Spleen (tissue), 11 donors: Measurements from ENCODE around the gene TMEM63C. TPM values are rescaled to one million over a fixed set of nuclear protein-coding genes. Genes with fewer than 3 reads are reported as not detected.
A peak's percentile ranks its signal among the peaks of the same experiment; 100 is the strongest.

Experiments used
- DNase-seq: peaks from one replicate; pipeline ENCODE4 v3.0.0-alpha.2; 2020
- H3K27ac ChIP-seq, 8 donors: fragments of 200-600 bp; sonication (generic) in 7 of 8; 1 replicate in 4 of 8; 2 replicates in 4 of 8; pipeline versions ENCODE4 v1.5.0 to v1.8.0; 2016 to 2021; ENCODE audit warnings: inconsistent platforms in 4 of 8, mild to moderate bottlenecking in 4 of 8, moderate library complexity in 1 of 8
- H3K27me3 ChIP-seq, 7 donors: fragments of 200-600 bp; sonication (generic) in 6 of 7; replicated peaks in 1 of 7; 1 replicate in 4 of 7; 2 replicates in 3 of 7; pipeline versions ENCODE4 v1.5.0 to v1.8.0; 2016 to 2021; ENCODE audit warnings: inconsistent platforms in 3 of 7, mild to moderate bottlenecking in 1 of 7
- H3K36me3 ChIP-seq, 6 donors: fragments of 200-600 bp; sonication (generic) in 5 of 6; 1 replicate in 4 of 6; 2 replicates in 2 of 6; pipeline versions ENCODE4 v1.5.0 to v1.8.0; 2016 to 2021; ENCODE audit warnings: inconsistent platforms in 2 of 6
- H3K4me1 ChIP-seq, 6 donors: fragments of 200-600 bp; sonication (generic) in 5 of 6; 1 replicate in 3 of 6; 2 replicates in 3 of 6; pipeline versions ENCODE4 v1.5.0 to v1.8.0; 2016 to 2021; ENCODE audit warnings: inconsistent platforms in 3 of 6
- H3K4me3 ChIP-seq, 8 donors: fragments of 200-600 bp; sonication (generic) in 7 of 8; 1 replicate in 4 of 8; 2 replicates in 4 of 8; pipeline versions ENCODE4 v1.5.0 to v1.8.0; 2016 to 2021; ENCODE audit warnings: inconsistent platforms in 4 of 8, mild to moderate bottlenecking in 4 of 8, moderate library complexity in 2 of 8
- H3K9me3 ChIP-seq, 8 donors: fragments of 200-600 bp; sonication (generic) in 7 of 8; 1 replicate in 4 of 8; 2 replicates in 4 of 8; pipeline versions ENCODE4 v1.5.0 to v1.8.0; 2016 to 2021; ENCODE audit warnings: inconsistent platforms in 4 of 8
- CTCF ChIP-seq, 11 experiments: fragments of 200-600 bp in 7 of 11; fragments of 450-650 bp in 4 of 11; sonication (generic) in 4 of 11; IDR thresholded peaks in 8 of 11; conservative IDR thresholded peaks in 3 of 11; 1 replicate in 7 of 11; 2 replicates in 4 of 11; pipeline versions ENCODE4 v1.4.0 to v1.8.0; 2016 to 2021; ENCODE audit warnings: antibody characterized with exemption in 11 of 11, inconsistent platforms in 4 of 11, mild to moderate bottlenecking in 1 of 11
- POLR2A ChIP-seq, 3 donors: fragments of 450-650 bp; IDR thresholded peaks; one replicate each; pipeline ENCODE4 v1.5.1; 2017; ENCODE audit warnings: antibody characterized with exemption in 3 of 3, mild to moderate bottlenecking in 1 of 3
- POLR2AphosphoS5 ChIP-seq, 3 donors: sonication (generic); formaldehyde crosslinking; IDR thresholded peaks; one replicate each; pipeline ENCODE4 v1.5.1; 2017; ENCODE audit warnings: antibody characterized with exemption in 3 of 3
- WGBS, 5 donors: extraction: QIAGEN DNeasy Blood & Tissue Kit in 3 of 5; methylation state at CpG; one replicate each; pipeline versions ENCODE4 v1.1.5 to v1.1.7; 2013 to 2018; 5-methylcytosine and 5-hydroxymethylcytosine counted together
- intact Hi-C: fragments of 100-400 bp; cut with DNase I; formaldehyde crosslinking; loops from one replicate; pipeline ENCODE4 v1.15.0; 2023; ENCODE audit warnings: low total_unique reads
- polyA plus RNA-seq, 3 donors: library from polyadenylated mRNA; stranded (reverse); fragments of 200-250 nt; gene quantifications; one replicate each; pipeline ENCODE4 v1.2.1, GENCODE V29; 2013
- total RNA-seq, 7 donors: library from RNA; depleted of rRNA in 3 of 7; stranded (reverse); fragments of >200 nt in 3 of 7; fragmentation: NEBNext Ultra II Directional in 4 of 7; extraction: Animal tissue kit (Norgen Biotek cat#: 25700) in 4 of 7; gene quantifications; one replicate each; pipeline versions ENCODE4 v1.1.0 to v1.2.1, GENCODE V29; 2016 to 2021
- donor health status: healthy with polysubstance abuse.
- donor health status: DM: no; HTN: no; CAD: no; lungs with moderate emphysema.
- donor health status: DM: no; HTN: no; CAD: no.
- donor health status: Bipolar disorder and iron deficiency.
- donor health status: healthy.
- donor health status: DM: no; HTN: no; CAD: no.
- donor health status: DM: yes; HTN: yes; CAD: no.

The TMEM63C gene
- total and polyA plus RNA-seq, 10 donors = 0.20 to 13.4 (median 7.1) TPM

- intact Hi-C loops = no loop called here
- 90 to 99% (median 92%) methylated on average over 5 of the region's 5 CpGs for WGBS, 5 donors
- Histone ChIP-seq H3K27ac (no peak overlapping the region), H3K4me1 (no peaks in the 10 kb centered on the region), H3K36me3 (peaks cover 0 to 98% (median 42%) of the 10 kb centered on the region in 6 donors), H3K4me3 (no peak overlapping the region), H3K27me3 (no peaks in the 10 kb centered on the region), H3K9me3 (no peaks in the 10 kb centered on the region)
- no peak for DNase-seq
- TF ChIP-seq CTCF (IDR thresholded peaks at IDR 0.05 in 8 of 11, conservative IDR thresholded peaks at IDR 0.05 in 3 of 11) = no peak
- no peak for TF ChIP-seq POLR2A (IDR thresholded peaks at IDR 0.05)
- TF ChIP-seq POLR2AphosphoS5 (IDR thresholded peaks at IDR 0.05) = no peak
Measured at GRCh38 chr14:77286576-77286975, 105.0 kb downstream of the TMEM63C start.

DNA sequence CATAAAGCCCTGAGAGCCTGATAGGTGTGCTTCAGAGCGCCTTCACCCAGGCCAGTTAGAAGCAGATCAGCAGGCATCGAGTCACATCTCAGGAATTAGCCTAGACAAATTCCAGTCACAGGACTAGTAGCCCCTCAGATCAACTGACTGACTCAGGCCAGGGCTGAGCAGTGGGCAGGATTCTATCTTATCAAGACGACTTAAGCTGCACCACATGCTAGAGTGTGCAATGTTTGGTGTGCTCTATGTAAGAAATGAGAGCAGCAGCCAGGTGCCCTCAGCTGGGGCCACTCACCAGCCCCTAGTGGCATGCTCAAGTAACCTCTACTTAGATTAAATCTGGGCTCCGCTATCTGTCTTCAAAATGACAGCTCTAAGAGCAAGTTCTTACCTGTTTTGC, 109.1 kb downstream of the TMEM63C start:
- 82 to 95% (median 91%) methylated on average over 3 to 4 of the region's 4 CpGs for WGBS, 5 donors
- H3K4me1 ChIP-seq = no peaks in the 10 kb centered on the region
- H3K9me3 ChIP-seq = no peaks in the 10 kb centered on the region
- no peak for DNase-seq
- H3K27ac ChIP-seq = no peak overlapping the region
- TF ChIP-seq POLR2AphosphoS5 (IDR thresholded peaks at IDR 0.05) (no peak), CTCF (IDR thresholded peaks at IDR 0.05 in 8 of 11, conservative IDR thresholded peaks at IDR 0.05 in 3 of 11) (no peak), POLR2A (IDR thresholded peaks at IDR 0.05) (no peak)
- no peak overlapping the region for H3K4me3 ChIP-seq
- intact Hi-C loops = no loop called here
- H3K36me3 ChIP-seq = peaks cover 0 to 89% (median 24%) of the 10 kb centered on the region in 6 donors
- H3K27me3 ChIP-seq = no peaks in the 10 kb centered on the region

DNA sequence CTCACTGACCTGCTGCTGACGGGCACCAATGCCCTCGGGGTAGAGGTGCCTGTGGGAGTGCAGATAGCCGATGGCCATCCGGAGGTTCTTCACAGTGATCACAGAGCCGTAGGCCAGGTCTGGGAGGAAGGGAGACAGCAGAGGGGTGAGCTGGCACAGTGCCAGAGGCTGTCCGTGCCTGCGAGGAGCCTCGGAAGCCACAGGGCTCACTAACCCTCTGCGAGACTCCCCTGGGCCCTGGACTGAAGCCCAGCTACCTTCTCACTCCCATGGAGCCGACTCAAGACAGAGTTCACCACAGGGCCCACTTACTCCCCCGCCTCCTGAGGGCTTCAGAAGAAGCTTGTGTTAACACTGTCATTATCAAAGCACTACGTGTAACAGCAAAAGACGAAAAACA, 114.6 kb downstream of the TMEM63C start:
- H3K4me1 ChIP-seq = peaks cover 0 to 12% (median 4%) of the 10 kb centered on the region in 6 donors
- H3K4me3 ChIP-seq = no peak overlapping the region
- DNase-seq = no peak
- no peaks in the 10 kb centered on the region for H3K27me3 ChIP-seq
- intact Hi-C loops = no loop called here
- H3K9me3 ChIP-seq = no peaks in the 10 kb centered on the region
- peaks cover 0 to 85% (median 28%) of the 10 kb centered on the region in 6 donors for H3K36me3 ChIP-seq
- TF ChIP-seq CTCF (IDR thresholded peaks at IDR 0.05 in 8 of 11, conservative IDR thresholded peaks at IDR 0.05 in 3 of 11) = no peak
- peak in 1 of 3 donors; percentile 10 for TF ChIP-seq POLR2AphosphoS5 (IDR thresholded peaks at IDR 0.05)
- WGBS, 5 donors = 72 to 89% (median 86%) methylated on average over 9 to 13 of the region's 13 CpGs
- no peak overlapping the region for H3K27ac ChIP-seq

- intact Hi-C loops = no loop called here
- Histone ChIP-seq H3K27me3 (no peaks in the 10 kb centered on the region), H3K36me3 (peaks cover 0 to 87% (median 28%) of the 10 kb centered on the region in 6 donors), H3K4me3 (no peak overlapping the region), H3K4me1 (peaks cover 0 to 16% (median 5%) of the 10 kb centered on the region in 6 donors), H3K9me3 (no peaks in the 10 kb centered on the region), H3K27ac (no peak overlapping the region)
- WGBS, 5 donors = 90 to 95% (median 93%) methylated on average over 8 of the region's 8 CpGs
- TF ChIP-seq POLR2AphosphoS5 (IDR thresholded peaks at IDR 0.05) = no peak
- TF ChIP-seq CTCF (IDR thresholded peaks at IDR 0.05 in 8 of 11, conservative IDR thresholded peaks at IDR 0.05 in 3 of 11) = no peak
- TF ChIP-seq POLR2A (IDR thresholded peaks at IDR 0.05) = no peak
- DNase-seq = no peak
Measured at GRCh38 chr14:77296906-77297305, 115.3 kb downstream of the TMEM63C start.
